ENCODE data around the gene CNTROB. TPM values are rescaled to one million over a fixed set of nuclear protein-coding genes. Genes with fewer than 3 reads are reported as not detected.

The CNTROB gene
- total RNA-seq, 2 donors from 2014 or later: 25.2 to 42.0 TPM

GRCh38 chr17:7888184-7888920, 43.7 kb upstream of the CNTROB start, which contains the start of gene CHD3:
Gene CHD3, plus strand, starts transcription at chr17:7888789. Its CDS starts 212 bp downstream, at chr17:7889001.
- 20% methylated on average over 18 of the region's 18 CpGs for WGBS
- intact Hi-C loops (cut with DNase I): no loop called here
- H3K36me3 ChIP-seq: peaks cover 5 to 7% of the 10 kb centered on the region in 2 donors
- peak; percentile 87 for DNase-seq (ENCODE audit: low spot score)
- H3K27ac ChIP-seq: peak within 1 kb of the TSS; percentile 97 to 99
- no peaks in the 10 kb centered on the region for H3K9me3 ChIP-seq
- H3K27me3 ChIP-seq (replicated peaks; ENCODE audit: insufficient read depth): no peaks in the 10 kb centered on the region
- H3K4me3 ChIP-seq: peak within 1 kb of the TSS; percentile 77 to 90
- peaks cover 19% of the 10 kb centered on the region for H3K4me1 ChIP-seq (replicated peaks)
- TF ChIP-seq CTCF (IDR thresholded peaks at IDR 0.05) (no peak), POLR2A (IDR thresholded peaks at IDR 0.05) (peak; percentile 32), POLR2AphosphoS5 (IDR thresholded peaks at IDR 0.05) (peak; percentile 46)

- TF ChIP-seq POLR2AphosphoS5 (IDR thresholded peaks at IDR 0.05) (peak; percentile 97), CTCF (IDR thresholded peaks at IDR 0.05) (peak; percentile 27 to 90 (median 58)), POLR2A (IDR thresholded peaks at IDR 0.05) (peak; percentile 48)
- peaks cover 19% of the 10 kb centered on the region for H3K4me1 ChIP-seq (replicated peaks)
- WGBS: 16% methylated on average over 11 of the region's 11 CpGs
- H3K27me3 ChIP-seq (replicated peaks; ENCODE audit: insufficient read depth): no peaks in the 10 kb centered on the region
- peak overlapping the region; percentile 97 to 99 for H3K27ac ChIP-seq
- H3K36me3 ChIP-seq: peaks cover 10 to 15% of the 10 kb centered on the region in 2 donors
- H3K9me3 ChIP-seq: no peaks in the 10 kb centered on the region
- DNase-seq (ENCODE audit: low spot score): peak; percentile 96
- intact Hi-C loops (cut with DNase I): no loop called here
- peak overlapping the region in 1 of 2 donors; percentile 77 for H3K4me3 ChIP-seq
Observed at GRCh38 chr17:7889166-7889955, 42.6 kb upstream of the CNTROB start.

- H3K4me1 ChIP-seq (replicated peaks): peaks cover 18% of the 10 kb centered on the region
- WGBS: 83% methylated on average over 15 of the region's 15 CpGs
- intact Hi-C loops (cut with DNase I): no loop called here
- H3K27ac ChIP-seq: peak overlapping the region in 1 of 2 donors; percentile 39
- H3K4me3 ChIP-seq: no peak overlapping the region
- H3K9me3 ChIP-seq: no peaks in the 10 kb centered on the region
- no peak for DNase-seq (ENCODE audit: low spot score)
- H3K36me3 ChIP-seq: peaks cover 16 to 29% of the 10 kb centered on the region in 2 donors
- no peaks in the 10 kb centered on the region for H3K27me3 ChIP-seq (replicated peaks; ENCODE audit: insufficient read depth)
- TF ChIP-seq CTCF (IDR thresholded peaks at IDR 0.05) (no peak), POLR2A (IDR thresholded peaks at IDR 0.05) (no peak), POLR2AphosphoS5 (IDR thresholded peaks at IDR 0.05) (no peak)
Observed at GRCh38 chr17:7893187-7893880, 38.7 kb upstream of the CNTROB start.

GRCh38 chr17:7894226-7894625, 37.8 kb upstream of the CNTROB start:
- Histone ChIP-seq H3K27ac (no peak overlapping the region), H3K4me1 (replicated peaks) (peaks cover 10% of the 10 kb centered on the region), H3K4me3 (no peak overlapping the region), H3K36me3 (peaks cover 20 to 37% of the 10 kb centered on the region in 2 donors), H3K9me3 (no peaks in the 10 kb centered on the region), H3K27me3 (replicated peaks; ENCODE audit: insufficient read depth) (no peaks in the 10 kb centered on the region)
- TF ChIP-seq POLR2AphosphoS5 (IDR thresholded peaks at IDR 0.05) (no peak), POLR2A (IDR thresholded peaks at IDR 0.05) (no peak), CTCF (IDR thresholded peaks at IDR 0.05) (no peak)
- 88% methylated on average over 9 of the region's 9 CpGs for WGBS
- intact Hi-C loops (cut with DNase I): no loop called here
- no peak for DNase-seq (ENCODE audit: low spot score)
